CD4-positive, CD25-positive, alpha-beta regulatory T cell (primary cell): ENCODE results near the gene NAIP. TPM values are rescaled to one million over a fixed set of nuclear protein-coding genes. Genes with fewer than 3 reads are reported as not detected.
"Not testable (repeated sequence)": the region's sequence is repeated elsewhere in the genome, so short reads cannot be mapped to it uniquely, and the experiment has no call there.

Source experiments
- ATAC-seq, 2 donors: fragments of 150-1000 bp; cut with Tn5 transposase; one replicate each; pipeline ENCODE4 v1.10.0; 2021; ENCODE audit warnings: low read depth in 2 of 2, moderate number of reproducible peaks in 2 of 2, moderate library complexity in 1 of 2
- DNase-seq, 3 donors: peaks; one replicate each; pipeline versions ENCODE4 v3.0.0 to v3.0.0-alpha.2; 2012 to 2022; ENCODE audit warnings: mixed read lengths in 1 of 3
- H3K27ac ChIP-seq: one replicate; pipeline ENCODE4 v1.7.0; 2013; ENCODE audit warnings: mild to moderate bottlenecking, low read length; ENCODE audit not compliant: insufficient read depth, poor library complexity, severe bottlenecking
- H3K27me3 ChIP-seq: one replicate; pipeline ENCODE4 v1.7.0; 2013; ENCODE audit warnings: low read length; ENCODE audit not compliant: control insufficient read depth, insufficient read depth
- H3K36me3 ChIP-seq: one replicate; pipeline ENCODE4 v1.7.0; 2013; ENCODE audit warnings: mild to moderate bottlenecking, low read length, moderate library complexity; ENCODE audit not compliant: control insufficient read depth, insufficient read depth
- H3K4me1 ChIP-seq: 2 replicates; pipeline ENCODE4 v1.7.0; 2013; ENCODE audit warnings: mild to moderate bottlenecking, low read length; ENCODE audit not compliant: insufficient read depth, control insufficient read depth, poor library complexity, severe bottlenecking
- H3K4me3 ChIP-seq: one replicate; pipeline ENCODE4 v1.7.0; 2013; ENCODE audit warnings: low read depth, mild to moderate bottlenecking, low read length, moderate library complexity
- H3K9me3 ChIP-seq, 2 experiments: 1 replicate in 1 of 2; 2 replicates in 1 of 2; pipeline ENCODE4 v1.7.0; 2013; ENCODE audit warnings: low read length in 2 of 2, mild to moderate bottlenecking in 1 of 2, moderate library complexity in 1 of 2; ENCODE audit not compliant: control insufficient read depth in 2 of 2
- H3K27ac Mint-ChIP-seq, 3 donors: one replicate each; pipeline ENCODE4 v1.8.0; 2020 to 2022; ENCODE audit warnings: mild to moderate bottlenecking in 3 of 3, mixed read lengths in 3 of 3, moderate library complexity in 2 of 3
- H3K27me3 Mint-ChIP-seq: one replicate; pipeline ENCODE4 v1.8.0; 2022; ENCODE audit warnings: mild to moderate bottlenecking, mixed read lengths
- H3K36me3 Mint-ChIP-seq: one replicate; pipeline ENCODE4 v1.8.0; 2020; ENCODE audit warnings: mixed read lengths
- H3K4me1 Mint-ChIP-seq, 4 donors: one replicate each; pipeline ENCODE4 v1.8.0; 2020 to 2022; ENCODE audit warnings: mixed read lengths in 4 of 4, mild to moderate bottlenecking in 1 of 4
- H3K4me3 Mint-ChIP-seq, 4 donors: one replicate each; pipeline ENCODE4 v1.8.0; 2020 to 2022; ENCODE audit warnings: mild to moderate bottlenecking in 4 of 4, mixed read lengths in 4 of 4, moderate library complexity in 3 of 4
- H3K9me3 Mint-ChIP-seq, 7 donors: one replicate each; pipeline ENCODE4 v1.8.0; 2020 to 2022; ENCODE audit warnings: mixed read lengths in 7 of 7, mild to moderate bottlenecking in 3 of 7, moderate library complexity in 2 of 7
- polyA plus RNA-seq, 4 donors: library from polyadenylated mRNA; unstranded; fragments of 300-500 nt; fragmentation: Illumina TruSeq; gene quantifications; one replicate each; pipeline ENCODE4 v1.2.3, GENCODE V29; 2021
- total RNA-seq: library from RNA; stranded (reverse); gene quantifications from one replicate; pipeline ENCODE4 v1.2.3, GENCODE V29; 2022

Gene NAIP
- total and polyA plus RNA-seq, 5 donors from 2014 or later, result 0.83 to 33.5 (median 1.9) TPM

- H3K36me3 Mint-ChIP-seq, H3K27ac Mint-ChIP-seq, H3K4me1 ChIP-seq, H3K27me3 ChIP-seq, H3K4me3 ChIP-seq, H3K27me3 Mint-ChIP-seq, H3K9me3 ChIP-seq, H3K36me3 ChIP-seq, H3K27ac ChIP-seq, H3K9me3 Mint-ChIP-seq, H3K4me3 Mint-ChIP-seq, ATAC-seq, DNase-seq, H3K4me1 Mint-ChIP-seq: not testable (repeated sequence)
Measured at GRCh38 chr5:70964531-70964930, 60.6 kb downstream of the NAIP start.

- not testable (repeated sequence) for H3K27ac ChIP-seq, H3K4me3 Mint-ChIP-seq, H3K27ac Mint-ChIP-seq
Measured at GRCh38 chr5:70953068-70953467, 72.1 kb downstream of the NAIP start.

DNA sequence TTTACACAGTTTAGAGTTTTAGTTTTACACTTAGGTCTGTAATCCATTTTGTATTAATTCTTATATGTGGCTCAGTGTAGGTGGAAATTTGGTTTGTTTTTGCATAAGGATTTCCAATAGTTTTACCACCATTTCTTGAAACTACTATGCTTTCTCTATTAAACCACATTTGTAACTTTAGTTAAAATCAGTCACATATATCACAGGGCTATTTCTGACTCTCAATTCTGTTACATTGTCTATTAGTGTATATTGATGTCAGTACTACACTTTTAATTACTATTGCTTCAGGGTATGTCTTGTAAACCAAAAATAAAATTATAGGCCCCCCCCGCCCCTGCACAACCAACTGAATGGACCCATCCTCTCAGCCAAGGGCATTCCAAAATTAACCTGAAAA, 92.6 kb downstream of the NAIP start:
- not testable (repeated sequence) for H3K27me3 Mint-ChIP-seq

More at GRCh38 chr5:70953068-70953467, 72.1 kb downstream of the NAIP start:
- H3K4me1 ChIP-seq, H3K27me3 ChIP-seq, H3K36me3 ChIP-seq, H3K9me3 Mint-ChIP-seq, H3K4me1 Mint-ChIP-seq, H3K36me3 Mint-ChIP-seq, H3K27me3 Mint-ChIP-seq, ATAC-seq, H3K9me3 ChIP-seq, DNase-seq, H3K4me3 ChIP-seq: not testable (repeated sequence)

DNA sequence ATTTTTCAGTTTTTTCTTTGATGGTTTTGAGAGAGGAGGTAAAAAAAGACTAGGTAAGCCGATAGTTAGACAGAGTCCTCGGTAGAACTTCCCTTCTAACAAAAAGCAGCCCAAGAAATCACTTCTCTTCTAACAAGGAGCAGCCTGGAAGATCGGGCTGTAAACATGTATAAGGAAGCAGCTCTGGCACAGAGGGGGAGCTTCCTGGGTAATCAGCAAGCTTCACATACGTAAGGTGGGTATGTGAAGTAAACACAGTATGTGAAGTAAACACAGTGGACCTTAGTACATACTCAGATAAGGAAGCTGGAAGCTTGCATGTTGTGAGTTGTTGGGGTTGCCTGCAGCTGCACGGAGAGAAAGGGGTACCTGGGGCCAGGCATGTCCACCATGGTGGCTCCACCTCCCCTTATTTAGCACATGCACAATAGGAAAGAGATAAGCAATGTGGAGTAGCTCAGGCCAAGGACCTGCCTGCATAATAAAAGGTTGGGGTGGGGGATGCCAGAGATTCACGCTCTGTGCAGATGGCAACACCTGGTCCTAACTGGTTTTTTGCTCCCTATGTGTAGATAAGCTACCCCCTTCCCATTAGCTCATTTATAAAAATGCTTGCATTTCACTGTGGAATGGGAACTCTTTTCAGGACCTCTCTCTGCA, 93.3 kb downstream of the NAIP start:
- not testable (repeated sequence) for H3K27ac Mint-ChIP-seq, H3K27ac ChIP-seq, H3K27me3 ChIP-seq, H3K36me3 Mint-ChIP-seq, DNase-seq, H3K4me1 ChIP-seq, ATAC-seq, H3K4me3 ChIP-seq, H3K4me1 Mint-ChIP-seq, H3K9me3 Mint-ChIP-seq, H3K27me3 Mint-ChIP-seq, H3K36me3 ChIP-seq, H3K4me3 Mint-ChIP-seq, H3K9me3 ChIP-seq

More for the DNA sequence above, 92.6 kb downstream of the NAIP start:
- not testable (repeated sequence) for H3K4me3 Mint-ChIP-seq, H3K4me1 ChIP-seq, H3K36me3 Mint-ChIP-seq, H3K27ac ChIP-seq, H3K9me3 ChIP-seq, ATAC-seq, H3K9me3 Mint-ChIP-seq, H3K27ac Mint-ChIP-seq, H3K4me3 ChIP-seq, H3K4me1 Mint-ChIP-seq, DNase-seq, H3K36me3 ChIP-seq, H3K27me3 ChIP-seq

- H3K27ac Mint-ChIP-seq, H3K36me3 Mint-ChIP-seq, H3K4me3 Mint-ChIP-seq, H3K4me1 Mint-ChIP-seq, H3K4me1 ChIP-seq, H3K9me3 Mint-ChIP-seq, H3K27me3 Mint-ChIP-seq, H3K36me3 ChIP-seq, H3K27ac ChIP-seq, H3K27me3 ChIP-seq, H3K4me3 ChIP-seq, DNase-seq, H3K9me3 ChIP-seq: not testable (repeated sequence)
- ATAC-seq, result peak in 1 of 2 donors; percentile 38
Measured at GRCh38 chr5:70925211-70925562, 100.0 kb downstream of the NAIP start.

Other genes starting within 250 kb of the NAIP start
- gene SERF1A, start 124.7 kb downstream of the NAIP start, total RNA-seq, result 7.5 TPM
- 1 to 10 TPM in 3 of 4 donors, not detected in 1; 1.3 to 3.6 (median 2.2) TPM for gene SERF1A, start 124.7 kb downstream of the NAIP start, polyA plus RNA-seq
- 48.9 TPM for gene SMN1, start 100.3 kb downstream of the NAIP start, total RNA-seq
- gene SMN1, start 100.3 kb downstream of the NAIP start, polyA plus RNA-seq, result 10 to 100 TPM; 27.0 to 37.5 (median 33.2) TPM
- gene GTF2H2, start 42.3 kb upstream of the NAIP start, total RNA-seq, result 14.1 TPM
- gene GTF2H2, start 42.3 kb upstream of the NAIP start, polyA plus RNA-seq, result 10 to 100 TPM in 1 of 4 donors, 1 to 10 TPM in 3; 2.9 to 12.0 (median 7.4) TPM